ENCODE measurements around the gene CHST11. TPM values are rescaled to one million over a fixed set of nuclear protein-coding genes. Genes with fewer than 3 reads are reported as not detected.
A peak's percentile ranks its signal among the peaks of the same experiment; 100 is the strongest.
"Not testable (repeated sequence)": the region's sequence is repeated elsewhere in the genome, so short reads cannot be mapped to it uniquely, and the experiment has no call there.

Gene CHST11
- total RNA-seq, 1 experiment from 2014 or later: 38.8 TPM

DNA sequence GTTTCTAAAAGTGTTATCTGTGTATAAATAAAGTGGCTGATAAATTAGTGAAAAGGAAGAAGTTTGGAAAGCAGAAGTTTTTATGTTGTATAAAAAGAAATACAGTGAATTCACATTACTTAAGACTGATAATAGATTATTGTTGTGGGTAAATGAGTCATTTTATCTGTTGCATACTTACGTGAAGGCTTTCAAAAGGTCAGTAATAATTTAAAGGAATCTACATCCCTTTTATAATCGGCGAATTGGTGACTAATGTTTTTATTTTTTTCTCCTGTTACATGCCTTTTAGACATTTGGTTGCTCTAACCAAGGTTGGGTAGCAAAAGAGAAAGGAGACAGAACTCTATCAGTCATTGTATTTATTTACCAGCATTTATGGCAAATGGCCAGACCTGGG is 345.5 kb downstream of the CHST11 start:
- DNase-seq (ENCODE audit: low read depth): no peak

DNA sequence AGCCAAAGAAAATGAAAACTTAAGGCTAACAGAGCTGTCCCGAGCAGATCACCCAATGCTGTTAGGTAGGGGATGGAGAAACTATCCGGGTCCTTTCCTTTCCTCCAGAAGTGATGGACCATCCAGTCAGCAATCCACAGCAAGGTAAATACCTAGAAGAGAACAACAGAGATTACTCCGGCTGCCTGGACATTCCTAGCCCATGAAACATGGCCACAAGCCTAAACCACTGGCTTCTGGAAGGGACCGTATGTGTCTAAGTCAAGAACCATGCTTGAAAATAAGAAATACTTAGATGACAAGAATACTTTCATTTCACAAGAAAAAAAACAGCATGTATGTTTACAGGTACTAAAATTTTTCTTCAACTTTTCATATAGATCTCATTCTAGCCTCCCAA is 348.4 kb downstream of the CHST11 start:
- peak; percentile 72 for DNase-seq (ENCODE audit: low read depth)

DNA sequence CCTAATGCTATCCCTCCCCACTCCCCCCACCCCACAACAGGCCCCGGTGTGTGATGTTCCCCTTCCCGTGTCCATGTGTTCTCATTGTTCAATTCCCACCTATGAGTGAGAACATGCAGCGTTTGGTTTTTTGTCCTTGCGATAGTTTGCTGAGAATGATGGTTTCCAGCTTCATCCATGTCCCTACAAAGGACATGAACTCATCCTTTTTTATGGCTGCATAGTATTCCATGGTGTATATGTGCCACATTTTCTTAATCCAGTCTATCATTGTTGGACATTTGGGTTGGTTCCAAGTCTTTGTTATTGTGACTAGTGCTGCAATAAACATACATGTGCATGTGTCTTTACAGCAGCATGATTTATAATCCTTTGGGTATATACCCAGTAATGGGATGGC is 349.4 kb downstream of the CHST11 start:
- not testable (repeated sequence) for DNase-seq (ENCODE audit: low read depth)

DNA sequence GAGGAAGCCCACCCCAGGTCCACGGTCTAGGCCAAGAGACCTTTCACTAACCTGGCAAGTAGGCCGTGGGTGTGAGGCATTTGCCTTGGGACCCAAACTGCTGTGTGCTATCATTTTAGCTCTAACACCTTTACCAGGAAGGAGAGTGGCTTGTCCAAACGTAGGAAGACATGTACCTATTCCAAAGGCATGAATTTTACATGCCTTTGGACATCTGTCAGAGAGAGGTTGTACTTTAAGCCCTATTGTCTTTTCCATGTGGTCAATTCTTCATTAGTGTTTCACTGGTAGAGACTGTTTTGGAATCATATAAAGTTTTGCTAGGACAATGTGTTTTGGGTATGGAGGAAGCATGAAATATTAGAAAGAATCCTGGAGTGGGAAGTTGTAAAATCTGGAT is 352.5 kb downstream of the CHST11 start:
- DNase-seq (ENCODE audit: low read depth): no peak

DNA sequence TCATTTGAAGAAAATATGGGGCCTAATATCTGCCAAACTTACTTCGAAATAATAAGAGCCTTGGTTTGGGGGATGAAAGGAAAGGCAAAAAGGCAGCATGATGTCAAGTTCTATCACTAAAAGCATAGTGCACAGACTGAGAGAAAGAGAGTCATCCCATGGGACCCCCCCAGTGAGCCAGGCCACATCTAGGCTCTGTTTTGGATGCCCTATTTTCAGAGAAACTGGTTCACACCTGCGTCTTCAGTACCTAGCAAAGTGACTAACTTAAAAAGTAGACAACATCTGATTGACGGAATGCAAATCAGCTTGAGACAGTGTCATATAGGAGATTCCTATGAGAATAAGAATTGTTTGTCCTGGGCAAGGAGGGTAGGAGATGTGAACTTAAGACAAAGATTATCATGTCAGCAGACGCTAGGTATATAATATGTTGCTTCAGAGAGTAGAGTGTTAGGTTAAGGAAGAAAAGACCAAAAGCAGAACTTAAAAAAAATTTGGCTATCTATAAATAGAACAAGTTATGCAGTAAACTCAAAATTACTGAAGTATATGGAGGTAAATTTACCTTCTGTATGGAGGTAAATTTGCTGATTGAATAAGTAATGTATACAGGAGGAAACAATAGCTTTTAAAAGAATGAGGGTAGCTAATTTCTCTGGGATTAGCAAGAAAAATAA is 353.1 kb downstream of the CHST11 start:
- no peak for DNase-seq (ENCODE audit: low read depth)

Other genes with a start within 250 kb of the CHST11 start
- 208 and 209 TPM in 2 replicates for gene TXNRD1, start 241.2 kb upstream of the CHST11 start, total RNA-seq (2014; rRNA removed; shearing (Covaris generic))
- gene EID3, start 153.2 kb upstream of the CHST11 start, total RNA-seq (2014; rRNA removed; shearing (Covaris generic)): 0.68 and 0.72 TPM in 2 replicates

Data from RPMI7951 (cell line).